OCI-LY3 (cell line): ENCODE results near the gene USPL1.

Experiments used
- H2AFZ ChIP-seq: fragments of 200-600, 300-600 bp; shearing (Covaris generic); 2 replicates; pipeline ENCODE4 v1.6.0; 2014; ENCODE audit warnings: antibody characterized with exemption, low read depth, low read length
- H3K27ac ChIP-seq: fragments of 200-600, 300-600 bp; sonication (generic); 2 replicates; pipeline ENCODE4 v1.5.1; 2014; ENCODE audit warnings: mild to moderate bottlenecking, low read length, moderate library complexity, mixed read lengths
- H3K27me3 ChIP-seq: fragments of 200-600, 300-600 bp; sonication (generic); 2 replicates; pipeline ENCODE4 v1.6.1; 2014; ENCODE audit warnings: low read depth, low read length, mixed read lengths
- H3K36me3 ChIP-seq: fragments of 200-600, 300-600 bp; sonication (generic); replicated peaks from 2 replicates; pipeline ENCODE3; 2014; ENCODE audit warnings: low read depth, low read length, mixed read lengths
- H3K4me1 ChIP-seq: fragments of 300-600, 200-600 bp; sonication (generic); 2 replicates; pipeline ENCODE4 v1.6.1; 2014; ENCODE audit warnings: low read length, mixed read lengths
- H3K4me2 ChIP-seq: fragments of 200-600, 300-600 bp; sonication (generic); 2 replicates; pipeline ENCODE4 v1.6.1; 2014; ENCODE audit warnings: low read length, mixed read lengths
- H3K4me3 ChIP-seq: fragments of 300-600, 200-600 bp; sonication (generic); 2 replicates; pipeline ENCODE4 v1.5.1; 2014; ENCODE audit warnings: antibody characterized with exemption, mild to moderate bottlenecking, low read length, moderate library complexity
- H3K79me2 ChIP-seq: fragments of 300-600, 200-600 bp; shearing (Covaris generic); 2 replicates; pipeline ENCODE4 v1.6.1; 2014; ENCODE audit warnings: mild to moderate bottlenecking, low read length, mixed read lengths
- H3K9ac ChIP-seq: fragments of 300-600, 200-600 bp; shearing (Covaris generic); 2 replicates; pipeline ENCODE4 v1.6.0; 2014; ENCODE audit warnings: mild to moderate bottlenecking, low read length, moderate library complexity
- H3K9me3 ChIP-seq: fragments of 200-600, 300-600 bp; shearing (Covaris generic); 2 replicates; pipeline ENCODE4 v1.6.1; 2014; ENCODE audit warnings: low read length, mixed read lengths; ENCODE audit not compliant: insufficient read depth
- H4K20me1 ChIP-seq: fragments of 200-600, 300-600 bp; sonication (generic); 2 replicates; pipeline ENCODE4 v1.6.1; 2016; ENCODE audit warnings: low read length, mixed read lengths; ENCODE audit not compliant: insufficient read depth
- CTCF ChIP-seq: fragments of 200-600, 300-600 bp; sonication (generic); IDR thresholded peaks from 2 replicates; pipeline ENCODE4 v1.5.1; 2014; ENCODE audit warnings: antibody characterized with exemption, low read length, low read depth
- EZH2phosphoT487 ChIP-seq: fragments of 200-600 bp; shearing (Covaris generic); IDR thresholded peaks from 2 replicates; pipeline ENCODE4 v1.6.1; 2018; ENCODE audit warnings: antibody characterized with exemption, mixed run types, low read depth

USPL1 gene

GRCh38 chr13:30679483-30680330 lies 62.0 kb downstream of the USPL1 start:
- Histone ChIP-seq H3K79me2 (no peaks in the 10 kb centered on the region), H3K27me3 (peaks cover 8% of the 10 kb centered on the region), H3K4me3 (no peak overlapping the region), H3K27ac (no peak overlapping the region), H3K36me3 (no peaks in the 10 kb centered on the region), H3K9ac (no peak overlapping the region), H3K4me2 (peak overlapping the region; percentile 37), H4K20me1 (no peaks in the 10 kb centered on the region), H3K9me3 (no peaks in the 10 kb centered on the region), H2AFZ (no peak overlapping the region), H3K4me1 (peaks cover 17% of the 10 kb centered on the region; the same call in 1 of the 2 replicates)
- peak; percentile 96 for TF ChIP-seq CTCF
- TF ChIP-seq EZH2phosphoT487 = no peak

- Histone ChIP-seq H3K4me2 (no peak overlapping the region), H3K9ac (no peak overlapping the region), H3K4me1 (peaks cover 9% of the 10 kb centered on the region; the same call in 1 of the 2 replicates), H3K27ac (no peak overlapping the region), H3K9me3 (no peaks in the 10 kb centered on the region), H2AFZ (no peak overlapping the region), H4K20me1 (no peaks in the 10 kb centered on the region), H3K79me2 (no peaks in the 10 kb centered on the region), H3K36me3 (no peaks in the 10 kb centered on the region), H3K27me3 (peaks cover 15% of the 10 kb centered on the region), H3K4me3 (no peak overlapping the region)
- TF ChIP-seq EZH2phosphoT487 = no peak
- no peak for TF ChIP-seq CTCF
These were observed 64.1 kb downstream of the USPL1 start for GRCh38 chr13:30681843-30682242.

DNA sequence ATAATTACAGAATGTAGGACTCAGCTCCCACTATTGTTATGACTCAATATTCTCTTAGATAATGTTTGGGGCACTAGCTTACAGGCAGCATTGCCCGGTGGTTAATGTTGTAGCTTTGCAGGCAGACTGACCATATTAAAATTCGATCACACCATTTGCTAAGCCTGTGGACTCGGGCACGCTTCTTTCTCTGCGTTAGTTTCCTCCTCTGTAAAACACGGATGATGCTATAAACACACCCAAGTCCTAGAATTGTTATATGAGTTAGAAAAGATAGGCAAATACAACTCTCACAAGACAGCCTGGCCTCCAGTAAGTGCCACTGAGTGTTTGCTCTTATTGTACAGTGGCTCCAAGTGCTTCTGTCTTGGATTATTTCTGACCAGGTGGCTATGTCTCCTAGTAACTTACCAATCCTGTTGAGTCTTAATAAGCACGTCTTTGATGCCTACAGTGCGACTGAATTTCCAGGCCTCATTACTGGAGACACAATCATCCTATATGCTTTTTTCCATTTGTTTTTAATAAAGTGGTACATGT lies 67.7 kb downstream of the USPL1 start:
- H4K20me1 ChIP-seq = no peaks in the 10 kb centered on the region
- no peaks in the 10 kb centered on the region for H3K79me2 ChIP-seq
- no peaks in the 10 kb centered on the region for H3K9me3 ChIP-seq
- no peaks in the 10 kb centered on the region for H3K36me3 ChIP-seq
- no peak overlapping the region for H3K27ac ChIP-seq
- H3K4me1 ChIP-seq = peaks cover 9% of the 10 kb centered on the region; the same call in 1 of the 2 replicates
- H2AFZ ChIP-seq = no peak overlapping the region
- H3K27me3 ChIP-seq = peaks cover 27% of the 10 kb centered on the region
- TF ChIP-seq EZH2phosphoT487 = no peak
- TF ChIP-seq CTCF = no peak
- H3K4me3 ChIP-seq = no peak overlapping the region
- no peak overlapping the region for H3K4me2 ChIP-seq
- H3K9ac ChIP-seq = no peak overlapping the region

DNA sequence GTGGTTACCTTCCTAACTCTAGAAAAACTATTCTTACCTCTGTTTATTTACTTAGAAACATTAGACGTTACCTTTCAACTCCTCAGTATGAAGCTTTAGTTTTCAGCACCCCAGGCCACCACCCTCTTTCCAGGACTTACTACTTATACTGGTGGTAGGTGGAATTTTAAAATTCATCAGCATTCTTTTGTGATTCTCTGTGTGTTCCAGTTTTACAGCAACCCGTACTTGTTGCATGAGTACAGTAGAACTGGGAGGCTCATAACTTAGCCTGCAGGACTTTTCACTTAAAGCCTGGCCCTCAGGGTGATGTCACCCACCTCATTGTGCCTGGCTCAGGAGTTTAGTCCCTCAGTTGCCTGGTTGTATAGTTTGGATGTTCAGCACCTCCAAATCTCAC lies 68.3 kb downstream of the USPL1 start:
- Histone ChIP-seq H2AFZ (no peak overlapping the region), H3K36me3 (no peaks in the 10 kb centered on the region), H3K4me3 (no peak overlapping the region), H3K4me1 (peaks cover 14% of the 10 kb centered on the region), H3K9ac (no peak overlapping the region), H3K79me2 (no peaks in the 10 kb centered on the region), H3K4me2 (no peak overlapping the region), H4K20me1 (no peaks in the 10 kb centered on the region), H3K27me3 (peaks cover 27% of the 10 kb centered on the region), H3K27ac (no peak overlapping the region), H3K9me3 (no peaks in the 10 kb centered on the region)
- TF ChIP-seq CTCF (no peak), EZH2phosphoT487 (no peak)
